Esophagus mucosa (tissue), 1 donor: Measurements from ENCODE around the gene TICRR. TPM values are rescaled to one million over a fixed set of nuclear protein-coding genes. Genes with fewer than 3 reads are reported as not detected.
A peak's percentile ranks its signal among the peaks of the same experiment; 100 is the strongest.

Experiments
- ATAC-seq: fragments of 200-7000 bp; cut with Tn5 transposase; one replicate; pipeline ENCODE4 v1.9.1; 2020
- total RNA-seq: library from RNA; stranded (reverse); gene quantifications from one replicate; pipeline ENCODE4 v1.2.4, GENCODE V29; 2023
- donor health status: DM: yes; HTN: yes; CAD: no.

TICRR gene
- total RNA-seq, 1 donor from 2014 or later: 17.0 TPM

- ATAC-seq: no peak
Observed at GRCh38 chr15:89630260-89630659, 55.0 kb downstream of the TICRR start.

GRCh38 chr15:89630974-89631901 is 56.0 kb downstream of the TICRR start:
- ATAC-seq: peak; percentile 29

GRCh38 chr15:89631902-89632264 is 56.6 kb downstream of the TICRR start:
- peak; percentile 19 for ATAC-seq

- ATAC-seq: peak; percentile 17
Observed at GRCh38 chr15:89632563-89633430, 57.5 kb downstream of the TICRR start.

DNA sequence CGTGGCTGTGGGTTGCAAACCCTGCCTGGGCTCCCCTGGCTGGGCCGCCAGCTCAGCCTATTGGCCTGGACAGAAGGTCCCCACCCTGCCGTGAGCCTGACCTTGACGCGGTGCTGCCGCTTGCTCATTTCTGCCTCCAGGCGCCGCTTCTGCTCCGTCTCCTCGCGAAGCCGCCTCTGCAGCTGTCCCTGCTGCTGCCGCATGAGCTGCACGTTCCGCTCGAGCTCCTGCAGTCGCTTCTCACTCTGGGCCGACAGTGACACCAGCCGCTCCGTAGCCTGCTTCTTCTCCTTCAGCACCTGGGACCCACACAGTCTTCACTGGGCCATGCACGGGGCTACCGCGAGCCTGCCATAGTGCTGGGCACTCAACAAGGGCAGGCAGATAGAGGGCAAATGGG is 58.3 kb downstream of the TICRR start:
- no peak for ATAC-seq

DNA sequence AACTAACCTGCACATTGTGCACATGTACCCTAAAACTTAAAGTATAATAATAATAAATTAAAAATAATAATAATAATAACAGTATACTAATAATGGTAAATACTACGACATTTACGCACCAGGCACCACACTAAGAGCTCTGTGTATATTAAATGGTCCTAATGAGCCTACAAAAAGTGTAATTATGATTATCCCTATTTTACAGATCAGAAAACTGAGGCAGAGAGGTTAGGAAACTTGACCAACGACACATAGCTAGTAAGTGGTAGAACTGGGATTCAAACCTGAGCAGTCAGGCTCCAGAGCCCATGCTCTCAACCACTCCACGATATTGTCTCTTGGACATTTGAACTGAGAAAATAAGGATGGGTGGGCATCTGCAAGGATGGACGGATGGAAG is 65.0 kb downstream of the TICRR start:
- ATAC-seq: no peak

GRCh38 chr15:89641053-89641452 is 65.8 kb downstream of the TICRR start:
- peak; percentile 13 for ATAC-seq

DNA sequence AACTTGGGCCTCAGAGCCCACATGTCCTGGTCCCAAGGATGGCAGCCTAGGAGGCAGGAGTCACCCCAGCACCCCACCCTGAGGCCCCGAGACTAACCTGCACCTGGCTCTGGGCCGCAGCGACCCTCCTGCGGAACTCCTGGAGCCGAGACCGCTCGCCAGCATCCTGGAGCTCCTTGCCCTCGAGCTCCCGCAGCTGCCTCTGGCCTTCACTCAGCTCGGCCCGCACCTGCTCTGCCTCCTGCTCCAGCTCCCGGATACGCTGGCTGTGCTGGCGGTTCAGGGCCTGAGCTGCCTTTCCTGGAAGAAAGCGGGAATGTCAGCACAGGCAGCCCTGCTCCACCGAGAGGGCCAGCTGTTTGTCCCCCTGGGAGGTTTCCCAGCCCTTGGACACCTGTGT is 66.8 kb downstream of the TICRR start:
- ATAC-seq: peak; percentile 38

DNA sequence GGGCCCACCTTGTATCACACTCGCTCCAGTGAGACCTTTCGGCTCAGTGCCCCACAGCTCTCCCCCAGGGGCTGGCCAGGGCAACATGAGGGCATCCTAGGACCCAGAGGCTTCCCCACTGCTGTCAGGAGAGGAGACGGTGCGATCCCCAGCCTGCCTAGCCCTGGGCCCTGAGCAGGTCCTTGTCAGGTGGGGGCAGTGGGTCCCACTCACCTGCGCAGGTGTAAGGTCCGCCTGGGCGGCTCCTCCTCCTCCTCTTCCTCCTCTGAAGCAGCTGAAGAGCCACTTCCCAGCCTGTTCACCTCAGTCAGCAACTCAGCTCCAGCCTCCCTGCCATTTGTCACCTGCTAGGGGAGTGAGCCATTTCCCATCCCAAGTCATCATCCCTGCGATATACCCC is 70.4 kb downstream of the TICRR start:
- ATAC-seq: no peak

GRCh38 chr15:89646416-89647141 is 71.3 kb downstream of the TICRR start:
- ATAC-seq: no peak

DNA sequence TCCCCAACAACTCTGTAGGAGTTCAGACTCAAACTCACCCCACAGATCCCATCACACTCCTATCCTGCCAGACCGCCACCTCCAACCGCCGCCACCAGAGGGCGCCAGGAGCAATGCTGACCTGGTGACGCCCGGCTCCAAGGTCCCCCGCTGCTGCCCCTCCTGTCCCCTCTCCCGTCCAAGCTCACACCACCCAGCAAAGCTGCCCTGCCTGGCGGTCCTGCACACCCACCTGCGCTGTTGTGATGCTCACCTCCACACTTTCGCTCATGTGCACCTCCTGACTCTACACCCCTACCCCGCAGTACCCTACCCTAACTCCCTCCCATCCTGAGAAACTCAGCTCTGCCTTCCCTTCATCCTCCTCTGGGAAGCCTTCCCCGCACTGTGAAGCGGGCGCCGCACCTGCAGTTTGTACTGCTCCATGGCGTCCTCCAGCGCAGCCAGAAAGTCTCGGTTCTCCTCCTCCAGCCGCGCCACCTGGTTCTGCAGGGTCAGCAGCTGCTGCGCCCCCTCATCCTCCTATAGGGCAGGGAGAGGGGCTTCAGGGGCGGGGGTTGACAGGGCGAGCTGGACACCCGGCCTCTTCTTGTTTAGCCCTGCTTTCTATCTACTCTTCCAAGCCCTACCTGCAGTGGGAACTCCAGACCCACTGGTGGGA is 72.1 kb downstream of the TICRR start:
- ATAC-seq: peak; percentile 64

- no peak for ATAC-seq
Observed at GRCh38 chr15:89648106-89649012, 73.1 kb downstream of the TICRR start.

DNA sequence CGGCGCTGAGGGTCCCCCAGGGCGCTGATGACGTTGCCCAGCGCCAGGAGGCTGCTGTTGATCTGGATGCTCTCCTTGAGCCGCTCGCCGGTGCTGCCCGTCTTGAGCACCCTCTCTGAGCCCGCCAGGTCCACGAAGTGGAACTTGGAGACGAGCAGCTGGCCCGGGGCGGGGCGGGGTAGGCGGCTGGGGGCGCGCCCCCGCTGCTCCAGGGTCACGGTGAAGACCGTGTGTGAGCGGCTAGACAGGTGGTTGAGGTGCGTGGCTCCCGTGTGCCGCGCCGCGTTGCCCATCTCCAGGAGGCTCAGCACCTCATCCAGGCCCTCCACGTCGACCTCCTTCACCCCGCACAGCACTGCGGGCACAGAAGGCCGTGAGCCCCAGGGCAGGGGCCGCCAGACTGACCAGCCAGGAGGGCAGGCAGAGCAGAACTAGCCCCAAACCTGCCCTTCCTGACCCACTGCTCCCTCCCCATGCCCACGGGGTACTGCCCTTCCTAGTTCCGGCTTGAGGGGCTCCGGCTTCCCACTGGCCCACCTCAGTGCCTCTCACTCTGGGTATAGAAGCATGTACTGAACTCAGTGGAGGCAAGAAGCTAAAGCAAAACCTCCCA is 73.8 kb downstream of the TICRR start:
- no peak for ATAC-seq

- no peak for ATAC-seq
Observed at GRCh38 chr15:89649716-89650115, 74.4 kb downstream of the TICRR start.

DNA sequence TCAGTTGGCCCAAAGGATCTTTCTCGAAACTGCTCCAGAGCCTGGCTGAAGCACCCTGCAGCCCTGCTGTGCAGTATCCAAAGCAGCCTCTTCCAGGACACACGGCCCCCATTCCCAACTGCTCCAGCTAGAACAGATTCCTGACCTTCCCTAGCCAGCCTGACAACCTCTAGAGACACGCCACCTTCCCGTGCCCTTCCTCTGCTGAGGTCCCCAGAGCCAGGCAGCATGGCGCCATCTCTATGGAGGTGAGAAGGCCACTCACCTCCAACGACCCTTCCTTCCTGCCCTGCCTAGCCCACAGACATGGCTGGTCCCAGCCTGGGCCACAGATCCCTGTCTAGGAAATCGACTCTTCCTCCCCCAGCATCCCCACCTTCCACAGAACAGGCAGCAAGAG is 76.9 kb downstream of the TICRR start:
- no peak for ATAC-seq

DNA sequence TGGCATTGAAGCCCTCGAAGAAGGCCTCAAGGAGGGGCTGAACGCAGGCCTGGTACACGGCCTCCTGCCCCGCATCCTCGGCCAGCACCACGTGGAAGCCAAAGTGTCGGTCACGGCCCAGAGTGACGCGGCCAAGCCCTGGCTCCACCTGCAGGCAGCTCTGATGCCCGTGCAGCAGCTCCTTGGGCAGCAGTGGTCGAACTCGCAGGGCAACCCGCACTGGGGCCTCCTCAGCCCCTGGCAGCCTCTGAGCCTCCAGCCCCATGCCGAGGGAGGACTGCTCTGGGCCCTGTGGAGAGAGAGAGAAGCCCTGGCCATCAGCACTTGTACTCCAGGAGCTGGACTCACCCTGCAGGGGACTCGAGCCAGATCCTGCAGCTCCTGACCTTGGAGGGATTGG is 77.4 kb downstream of the TICRR start:
- no peak for ATAC-seq

DNA sequence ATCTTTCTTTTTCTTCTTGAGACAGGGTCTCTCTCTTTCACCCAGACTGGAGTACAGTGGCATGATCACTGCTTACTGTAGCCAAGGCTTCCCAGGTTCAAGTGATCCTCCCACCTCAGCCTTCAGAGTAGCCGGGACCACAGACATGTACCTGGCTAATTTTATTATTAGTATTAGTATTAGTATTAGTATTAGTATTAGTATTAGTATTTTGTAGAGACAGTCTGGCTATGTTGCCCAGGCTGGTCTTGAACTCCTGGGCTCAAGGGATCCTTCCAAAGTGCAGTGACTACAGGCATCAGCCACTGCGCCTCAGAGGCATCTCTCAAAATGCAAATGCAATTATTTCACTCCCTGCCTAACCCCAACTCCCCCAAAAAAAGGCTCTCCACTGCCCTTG is 78.3 kb downstream of the TICRR start:
- no peak for ATAC-seq

DNA sequence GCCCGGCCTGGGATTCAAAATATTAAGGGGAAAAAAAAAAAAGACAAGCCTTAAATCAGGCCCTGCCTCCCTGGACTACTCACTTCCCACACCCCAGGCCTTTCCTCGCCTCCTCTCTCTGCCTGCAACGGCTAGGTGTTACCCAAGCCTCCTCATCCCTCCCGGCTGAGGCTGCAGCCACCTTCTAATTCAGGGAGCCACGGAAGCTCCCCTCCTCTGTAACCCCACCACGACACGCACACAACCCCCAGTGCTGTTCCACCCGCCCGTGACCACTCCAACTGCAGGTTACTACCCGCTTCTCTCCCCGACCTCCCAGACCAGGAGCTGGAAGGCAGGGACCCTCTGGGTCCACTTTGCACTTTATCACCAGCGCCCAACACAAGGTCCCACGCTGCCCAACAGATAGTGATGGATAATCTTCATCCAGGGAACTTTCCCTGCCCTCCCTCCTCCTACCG is 79.1 kb downstream of the TICRR start:
- ATAC-seq: peak; percentile 43

DNA sequence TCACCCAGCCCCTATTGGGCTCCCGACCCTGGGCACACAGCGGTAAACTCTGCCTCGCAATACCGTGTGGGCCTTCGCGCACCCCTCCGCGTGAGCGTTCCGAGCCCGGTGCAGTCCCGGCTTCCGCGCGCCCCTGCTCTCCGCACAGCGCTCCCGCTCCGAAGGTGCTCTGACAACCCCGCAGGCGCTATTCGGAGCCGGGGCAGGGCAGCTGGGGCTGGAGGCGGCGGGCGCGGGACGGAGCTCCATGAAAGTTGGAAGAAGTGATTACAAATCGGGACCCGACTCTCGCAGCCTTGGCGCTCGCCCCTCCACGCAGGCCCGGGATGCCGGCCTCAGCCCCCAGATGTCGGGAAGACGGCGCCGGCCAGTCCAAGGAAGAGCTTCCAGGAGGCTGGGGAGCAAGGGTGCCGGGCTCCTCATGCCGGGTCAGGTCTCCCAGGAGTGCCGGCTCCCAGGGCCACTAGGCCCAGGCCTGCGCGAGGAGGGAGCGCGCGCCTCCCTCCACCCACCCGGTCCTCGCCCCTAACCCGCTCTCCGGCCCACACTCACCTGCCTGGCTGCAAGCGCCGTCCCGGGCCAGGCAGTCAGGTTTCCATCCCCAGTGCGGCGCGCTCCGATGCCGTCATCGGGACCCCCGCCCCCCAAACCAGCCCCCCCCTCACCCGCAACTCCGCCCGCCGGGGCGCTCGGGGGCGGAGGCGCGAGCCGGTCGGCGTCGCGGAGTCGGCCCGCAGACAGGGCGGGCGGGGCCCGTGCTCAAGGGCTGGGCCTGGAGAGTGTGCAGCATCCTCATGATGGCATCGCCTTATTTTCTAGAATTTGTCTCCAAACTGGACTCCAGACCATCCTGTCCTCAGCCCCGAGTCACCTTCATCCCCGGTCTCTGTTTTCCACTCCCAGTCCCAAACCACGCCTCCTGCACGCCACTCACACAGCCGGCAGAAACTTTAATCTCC is 79.9 kb downstream of the TICRR start, which contains the start of gene KIF7:
Gene KIF7, minus strand, starts transcription at position 621 of the 959 bp plus-strand sequence. CDS start 2,537 bp downstream, outside the sequence.
- peak; percentile 68 for ATAC-seq
